ENCODE data around the gene CNTN6.

The CNTN6 gene

DNA sequence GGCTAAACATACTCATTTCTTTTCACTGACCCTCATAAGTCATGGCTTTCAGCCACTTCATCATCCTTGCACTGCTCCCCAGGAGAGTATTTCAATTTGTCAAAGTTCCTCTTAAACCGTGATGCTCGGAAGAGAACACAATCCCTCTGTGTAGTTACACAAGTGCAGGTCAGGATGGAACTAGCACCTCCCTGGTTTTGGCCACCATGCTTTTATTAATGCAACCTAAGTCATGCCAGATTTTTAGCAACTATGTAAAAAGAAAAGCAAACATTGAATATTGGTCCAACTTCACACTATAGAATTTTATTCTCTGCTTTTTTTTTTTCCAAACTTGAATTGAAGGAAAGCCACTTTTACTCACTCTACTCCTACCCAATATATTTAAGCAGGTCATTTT, 45.2 kb downstream of the CNTN6 start:
- Histone ChIP-seq H3K27me3 (no peaks in the 10 kb centered on the region), H3K4me3 (ENCODE audit: low read depth, low read length) (no peak overlapping the region), H3K9me3 (no peaks in the 10 kb centered on the region), H3K36me3 (no peaks in the 10 kb centered on the region), H3K4me1 (no peaks in the 10 kb centered on the region)
- DNase-seq, result no peak
- TF ChIP-seq, protein P1, sequence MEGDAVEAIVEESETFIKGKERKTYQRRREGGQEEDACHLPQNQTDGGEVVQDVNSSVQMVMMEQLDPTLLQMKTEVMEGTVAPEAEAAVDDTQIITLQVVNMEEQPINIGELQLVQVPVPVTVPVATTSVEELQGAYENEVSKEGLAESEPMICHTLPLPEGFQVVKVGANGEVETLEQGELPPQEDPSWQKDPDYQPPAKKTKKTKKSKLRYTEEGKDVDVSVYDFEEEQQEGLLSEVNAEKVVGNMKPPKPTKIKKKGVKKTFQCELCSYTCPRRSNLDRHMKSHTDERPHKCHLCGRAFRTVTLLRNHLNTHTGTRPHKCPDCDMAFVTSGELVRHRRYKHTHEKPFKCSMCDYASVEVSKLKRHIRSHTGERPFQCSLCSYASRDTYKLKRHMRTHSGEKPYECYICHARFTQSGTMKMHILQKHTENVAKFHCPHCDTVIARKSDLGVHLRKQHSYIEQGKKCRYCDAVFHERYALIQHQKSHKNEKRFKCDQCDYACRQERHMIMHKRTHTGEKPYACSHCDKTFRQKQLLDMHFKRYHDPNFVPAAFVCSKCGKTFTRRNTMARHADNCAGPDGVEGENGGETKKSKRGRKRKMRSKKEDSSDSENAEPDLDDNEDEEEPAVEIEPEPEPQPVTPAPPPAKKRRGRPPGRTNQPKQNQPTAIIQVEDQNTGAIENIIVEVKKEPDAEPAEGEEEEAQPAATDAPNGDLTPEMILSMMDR (IDR thresholded peaks at IDR 0.05; ENCODE audit: low read depth, low read length), result no peak

DNA sequence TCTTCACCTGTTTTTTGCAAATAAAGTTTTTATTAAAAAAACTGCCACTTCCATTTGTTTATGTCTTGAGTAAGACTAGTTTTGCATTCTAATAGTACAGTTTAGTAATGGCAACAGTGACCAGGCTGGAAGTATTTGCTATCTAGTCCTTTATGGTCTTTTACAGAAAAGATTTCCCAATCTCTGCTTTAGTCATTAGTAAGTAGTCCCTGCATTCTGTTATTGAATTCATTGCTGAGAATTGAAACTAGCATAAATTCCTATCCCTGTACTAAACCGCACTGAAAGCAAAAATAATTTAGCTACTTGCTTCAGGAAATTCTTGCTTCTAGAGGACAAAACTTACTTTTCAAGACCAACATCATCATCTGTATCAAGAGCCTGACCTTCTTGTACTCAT, 46.2 kb downstream of the CNTN6 start:
- H3K27me3 ChIP-seq, result no peaks in the 10 kb centered on the region
- no peaks in the 10 kb centered on the region for H3K4me1 ChIP-seq
- DNase-seq, result no peak
- H3K4me3 ChIP-seq (ENCODE audit: low read depth, low read length), result no peak overlapping the region
- TF ChIP-seq, protein P1 (IDR thresholded peaks at IDR 0.05; ENCODE audit: low read depth, low read length), result no peak
- no peaks in the 10 kb centered on the region for H3K36me3 ChIP-seq
- H3K9me3 ChIP-seq, result no peaks in the 10 kb centered on the region

DNA sequence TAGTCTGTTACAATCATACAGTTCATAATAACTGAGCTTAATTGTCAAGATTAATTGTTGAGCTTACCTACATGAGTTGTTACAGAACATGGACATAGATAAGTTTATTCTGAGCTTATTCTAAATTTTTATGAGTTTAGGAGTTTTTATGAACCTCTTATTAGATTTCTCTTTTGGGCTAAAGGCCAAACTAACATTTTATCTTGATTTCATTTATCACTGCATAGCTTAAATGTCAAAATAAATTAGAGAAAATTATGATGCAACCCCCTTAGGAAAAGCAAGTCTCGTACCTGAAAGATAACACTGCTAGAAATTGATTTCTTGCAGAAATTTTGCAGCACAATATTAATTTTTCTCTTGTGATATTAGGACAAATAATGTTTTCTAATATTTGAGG, 54.5 kb downstream of the CNTN6 start:
- Histone ChIP-seq H3K9me3 (no peaks in the 10 kb centered on the region), H3K4me1 (no peaks in the 10 kb centered on the region), H3K36me3 (no peaks in the 10 kb centered on the region), H3K27me3 (no peaks in the 10 kb centered on the region), H3K4me3 (ENCODE audit: low read depth, low read length) (no peak overlapping the region)
- no peak for DNase-seq
- TF ChIP-seq, protein P1 (IDR thresholded peaks at IDR 0.05; ENCODE audit: low read depth, low read length), result no peak

DNA sequence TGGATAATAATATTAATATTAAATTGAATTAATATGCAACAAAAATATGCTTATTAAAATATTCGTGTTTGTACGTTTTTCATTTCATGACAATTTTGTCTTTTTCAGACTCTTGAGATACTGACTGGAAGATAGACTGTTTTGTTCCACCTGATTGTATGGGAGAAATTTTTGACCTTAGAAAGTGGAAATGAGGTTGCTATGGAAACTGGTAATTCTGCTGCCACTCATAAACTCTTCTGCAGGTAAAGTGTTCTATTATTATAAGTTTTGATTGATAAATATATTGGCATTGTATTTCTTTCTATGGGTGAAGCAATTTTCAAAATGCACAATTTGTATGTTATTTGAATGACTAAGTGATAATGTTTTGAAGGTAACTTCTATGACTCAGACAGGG, 55.0 kb downstream of the CNTN6 start:
- Histone ChIP-seq H3K4me3 (ENCODE audit: low read depth, low read length) (no peak overlapping the region), H3K4me1 (no peaks in the 10 kb centered on the region), H3K27me3 (no peaks in the 10 kb centered on the region), H3K9me3 (no peaks in the 10 kb centered on the region), H3K36me3 (no peaks in the 10 kb centered on the region)
- TF ChIP-seq, protein P1 (IDR thresholded peaks at IDR 0.05; ENCODE audit: low read depth, low read length), result no peak
- no peak for DNase-seq

DNA sequence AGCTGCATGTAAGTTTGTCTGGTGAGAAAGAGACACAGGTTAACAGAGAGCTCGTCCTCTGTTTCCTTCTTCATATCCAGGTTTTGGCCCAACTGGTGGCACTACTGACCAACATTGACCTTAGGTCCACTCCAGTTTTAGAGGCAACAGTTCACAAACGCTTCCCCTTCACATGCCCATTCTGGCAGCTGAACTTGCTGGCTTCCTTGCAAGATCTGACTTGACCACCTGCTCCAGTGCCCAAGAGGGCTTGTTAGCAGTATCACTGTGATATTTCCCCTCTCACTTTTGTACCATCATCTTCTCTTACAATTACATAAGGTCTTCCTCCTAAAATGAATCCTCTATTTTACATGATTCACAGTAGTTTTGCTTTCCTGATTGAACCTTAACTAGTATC, 71.3 kb downstream of the CNTN6 start:
- TF ChIP-seq, protein P1 (IDR thresholded peaks at IDR 0.05; ENCODE audit: low read depth, low read length), result no peak
- H3K9me3 ChIP-seq, result no peaks in the 10 kb centered on the region
- H3K36me3 ChIP-seq, result no peaks in the 10 kb centered on the region
- H3K4me3 ChIP-seq (ENCODE audit: low read depth, low read length), result no peak overlapping the region
- H3K4me1 ChIP-seq, result no peaks in the 10 kb centered on the region
- H3K27me3 ChIP-seq, result no peaks in the 10 kb centered on the region
- no peak for DNase-seq

DNA sequence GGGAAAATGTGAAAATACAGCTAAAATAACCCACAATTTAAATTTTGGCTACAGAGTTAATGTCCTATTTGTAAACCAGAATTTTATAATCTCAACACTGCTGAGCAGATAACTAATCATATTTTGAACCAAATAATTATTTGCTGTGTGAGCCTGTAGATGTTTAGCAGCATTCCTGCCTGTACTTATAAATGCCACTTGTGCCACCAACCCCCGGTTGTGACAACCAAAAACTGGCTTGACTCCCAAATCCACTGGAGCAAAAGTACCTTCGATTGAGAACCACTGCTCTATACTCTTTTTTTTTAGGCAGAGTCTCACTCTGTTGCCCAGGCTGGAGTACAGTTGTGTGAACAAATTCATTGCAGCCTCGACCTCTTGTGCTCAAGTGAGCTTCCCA, 78.5 kb downstream of the CNTN6 start:
- Histone ChIP-seq H3K27me3 (no peaks in the 10 kb centered on the region), H3K36me3 (no peaks in the 10 kb centered on the region), H3K4me3 (ENCODE audit: low read depth, low read length) (no peak overlapping the region), H3K4me1 (no peaks in the 10 kb centered on the region), H3K9me3 (no peaks in the 10 kb centered on the region)
- TF ChIP-seq, protein P1 (IDR thresholded peaks at IDR 0.05; ENCODE audit: low read depth, low read length), result no peak
- no peak for DNase-seq
